Ovary (tissue), 9 donors: ENCODE results near the gene IL1R1. TPM values are rescaled to one million over a fixed set of nuclear protein-coding genes. Genes with fewer than 3 reads are reported as not detected.

Source experiments
- DNase-seq, 5 donors: peaks; one replicate each; pipeline ENCODE4 v3.0.0-alpha.2; 2019 to 2020
- H3K27ac ChIP-seq, 2 donors: fragments of 200-600 bp; one replicate each; pipeline versions ENCODE4 v1.5.1 to v1.8.0; 2019 to 2022
- H3K27me3 ChIP-seq: fragments of 200-600 bp; one replicate; pipeline ENCODE4 v1.8.0; 2022
- H3K36me3 ChIP-seq: fragments of 200-600 bp; sonication (generic); one replicate; pipeline ENCODE4 v1.5.1; 2019
- H3K4me1 ChIP-seq: one replicate; pipeline ENCODE4 v1.8.1; 2013; ENCODE audit warnings: mild to moderate bottlenecking, moderate library complexity; ENCODE audit not compliant: insufficient read depth
- H3K4me3 ChIP-seq: fragments of 200-600 bp; sonication (generic); one replicate; pipeline ENCODE4 v1.5.1; 2017
- H3K9me3 ChIP-seq, 2 donors: fragments of 200-600 bp in 1 of 2; sonication (generic) in 1 of 2; one replicate each; pipeline versions ENCODE4 v1.5.1 to v1.8.1; 2013 to 2019; ENCODE audit warnings: mild to moderate bottlenecking in 1 of 2, moderate library complexity in 1 of 2
- CTCF ChIP-seq, 3 donors: fragments of 450-650 bp in 2 of 3; fragments of 200-600 bp in 1 of 3; IDR thresholded peaks; one replicate each; pipeline versions ENCODE4 v1.5.1 to v1.8.0; 2016 to 2022; ENCODE audit warnings: antibody characterized with exemption in 3 of 3, mild to moderate bottlenecking in 1 of 3
- EP300 ChIP-seq: sonication (generic); formaldehyde crosslinking; IDR thresholded peaks from one replicate; pipeline ENCODE4 v1.6.1; 2017; ENCODE audit warnings: antibody characterized with exemption
- POLR2A ChIP-seq: fragments of 450-650 bp; IDR thresholded peaks from one replicate; pipeline ENCODE4 v1.6.1; 2017; ENCODE audit warnings: antibody characterized with exemption, mild to moderate bottlenecking, moderate library complexity
- WGBS, 3 donors: extraction: QIAGEN DNeasy Blood & Tissue Kit in 1 of 3; methylation state at CpG; one replicate each; pipeline versions ENCODE4 v1.1.5 to v1.1.7; 2013 to 2017; 5-methylcytosine and 5-hydroxymethylcytosine counted together
- intact Hi-C, 4 donors: fragments of 100-400 bp; cut with DNase I; formaldehyde crosslinking; loops; one replicate each; pipeline versions ENCODE4 v1.11.0 to v1.15.1; 2022 to 2023
- polyA plus RNA-seq, 2 donors: library from polyadenylated mRNA; stranded (reverse); fragments of 200-250 nt in 1 of 2; fragments of 350-450 nt in 1 of 2; fragmentation: Illumina TruSeq in 1 of 2; extraction: RNeasy Lipid Tissue Mini Kit (QIAGEN cat#74804) in 1 of 2; gene quantifications; one replicate each; pipeline ENCODE4 v1.2.3, GENCODE V29; 2013 to 2014
- total RNA-seq, 7 donors: library from RNA; depleted of rRNA in 2 of 7; stranded (reverse); fragments of >200 nt in 2 of 7; fragmentation: NEBNext Ultra II Directional in 3 of 7; extraction: Animal tissue kit (Norgen Biotek cat#: 25700) in 3 of 7; gene quantifications; one replicate each; pipeline versions ENCODE4 v1.1.0 to v1.2.4, GENCODE V29; 2016 to 2023
- donor health status: DM: no; HTN: no; CAD: no; lungs with moderate emphysema.
- donor health status: DM: no; HTN: no; CAD: no.
- donor health status: Bipolar disorder and iron deficiency.
- donor health status: DM: yes; HTN: yes; CAD: no.
- donor health status: DM: no; HTN: no; CAD: no.
- donor health status: DM: yes; HTN: yes; CAD: no.

IL1R1 gene
- total and polyA plus RNA-seq, 9 donors: 6.5 to 142 (median 36.5) TPM

DNA sequence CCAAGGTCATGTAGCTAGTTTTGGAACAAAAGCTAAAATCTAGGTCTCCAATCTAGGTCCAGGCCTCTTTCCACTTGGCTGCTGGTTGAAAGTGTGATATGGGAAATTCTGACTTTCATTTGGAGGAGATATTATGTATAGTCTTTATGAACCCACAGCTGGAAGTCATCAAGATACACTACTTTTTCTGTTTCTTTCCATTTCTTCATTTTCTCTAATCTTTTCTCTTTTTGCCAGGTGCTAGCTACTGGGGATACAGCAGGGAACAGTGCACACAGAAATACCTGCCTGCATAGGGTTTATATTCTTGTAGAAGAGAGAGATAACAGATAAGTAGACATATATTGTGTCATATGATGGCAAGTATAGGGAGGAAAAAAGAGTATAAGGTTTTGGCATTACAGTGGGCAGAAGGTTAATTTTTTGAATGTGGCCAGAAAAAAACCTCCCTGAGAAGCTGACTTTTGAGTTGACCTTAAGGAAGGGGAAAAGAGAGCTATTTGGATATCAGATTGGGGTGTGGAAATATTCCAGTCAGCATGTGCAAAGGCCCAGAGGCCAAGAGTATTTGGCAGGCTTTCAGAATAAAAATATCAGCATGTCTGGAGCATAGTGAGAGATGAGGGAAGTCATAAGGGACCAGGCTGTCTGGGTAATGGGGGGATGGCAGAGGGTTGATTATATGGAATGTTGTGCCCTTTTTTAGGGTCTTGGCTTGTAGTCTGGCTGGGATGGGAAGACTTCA is 15.6 kb downstream of the IL1R1 start:
- Histone ChIP-seq H3K36me3 (no peaks in the 10 kb centered on the region), H3K4me3 (no peak overlapping the region), H3K27me3 (no peaks in the 10 kb centered on the region), H3K4me1 (peaks cover 2% of the 10 kb centered on the region), H3K9me3 (no peaks in the 10 kb centered on the region), H3K27ac (no peak overlapping the region)
- TF ChIP-seq POLR2A: no peak
- no peak for TF ChIP-seq CTCF (IDR thresholded peaks at IDR 0.05)
- TF ChIP-seq EP300: no peak
- DNase-seq: no peak
- intact Hi-C loops: no loop called here

GRCh38 chr2:102159295-102159694 is 16.7 kb downstream of the IL1R1 start:
- no peak for TF ChIP-seq CTCF (IDR thresholded peaks at IDR 0.05)
- TF ChIP-seq POLR2A: no peak
- TF ChIP-seq EP300: no peak
- H3K27ac ChIP-seq: no peak overlapping the region
- 41 to 47% (median 46%) methylated on average over 1 of the region's 1 CpG for WGBS, 3 donors

DNA sequence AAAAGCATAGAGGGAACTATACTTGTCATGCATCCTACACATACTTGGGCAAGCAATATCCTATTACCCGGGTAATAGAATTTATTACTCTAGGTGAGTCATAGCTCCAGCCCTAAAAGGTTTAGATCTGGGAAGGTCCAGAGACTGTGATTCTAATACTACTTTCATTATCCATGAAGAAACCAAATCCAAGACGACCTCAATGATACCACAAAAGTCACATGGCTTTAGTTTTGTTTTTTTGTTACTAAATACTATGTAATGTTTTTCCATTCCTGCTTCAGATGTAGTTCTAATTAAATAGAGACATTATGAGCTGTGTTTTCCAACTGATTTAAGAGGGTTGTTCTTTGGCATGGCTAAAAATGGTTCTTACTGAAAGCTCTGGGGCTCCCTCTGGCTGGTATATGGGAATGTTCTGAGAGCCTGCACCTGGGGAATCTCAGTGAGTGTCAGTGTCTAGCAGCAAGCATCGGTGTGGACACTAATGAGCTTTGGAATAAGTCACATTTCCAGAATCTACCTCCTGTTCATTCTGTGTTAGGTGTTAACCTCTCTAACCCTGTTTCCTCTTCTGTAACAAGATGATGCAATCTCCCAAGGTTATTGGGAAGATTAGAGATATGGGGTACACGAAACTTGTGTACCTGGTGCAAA is 23.8 kb downstream of the IL1R1 start:
- no peak overlapping the region for H3K27ac ChIP-seq
- intact Hi-C loops: loop anchor here in 3 of 4 donors (2.0 to 5.0 kb wide), 3 partner anchors 71 to 146 kb away; no protein-coding TSS in a partner anchor
- 19 to 25% (median 22%) methylated on average over 4 of the region's 4 CpGs for WGBS, 3 donors

More at GRCh38 chr2:102159295-102159694, 16.7 kb downstream of the IL1R1 start:
- Histone ChIP-seq H3K4me3 (no peak overlapping the region), H3K27me3 (no peaks in the 10 kb centered on the region), H3K4me1 (peaks cover 2% of the 10 kb centered on the region), H3K9me3 (no peaks in the 10 kb centered on the region), H3K36me3 (no peaks in the 10 kb centered on the region)
- intact Hi-C loops: no loop called here
- DNase-seq: no peak

More for the DNA sequence above, 23.8 kb downstream of the IL1R1 start:
- Histone ChIP-seq H3K4me1 (no peaks in the 10 kb centered on the region), H3K27me3 (no peaks in the 10 kb centered on the region), H3K36me3 (no peaks in the 10 kb centered on the region), H3K4me3 (no peak overlapping the region), H3K9me3 (no peaks in the 10 kb centered on the region)
- DNase-seq: peak in 4 of 5 donors; percentile 30 to 64 (median 41)
- peak; percentile 14 to 76 (median 65) for TF ChIP-seq CTCF (IDR thresholded peaks at IDR 0.05)
- no peak for TF ChIP-seq EP300
- no peak for TF ChIP-seq POLR2A
